ENCODE data around the gene CENPI. TPM values are rescaled to one million over a fixed set of nuclear protein-coding genes. Genes with fewer than 3 reads are reported as not detected.

Gene CENPI
- total RNA-seq, 1 experiment from 2014 or later = 34.7 TPM

DNA sequence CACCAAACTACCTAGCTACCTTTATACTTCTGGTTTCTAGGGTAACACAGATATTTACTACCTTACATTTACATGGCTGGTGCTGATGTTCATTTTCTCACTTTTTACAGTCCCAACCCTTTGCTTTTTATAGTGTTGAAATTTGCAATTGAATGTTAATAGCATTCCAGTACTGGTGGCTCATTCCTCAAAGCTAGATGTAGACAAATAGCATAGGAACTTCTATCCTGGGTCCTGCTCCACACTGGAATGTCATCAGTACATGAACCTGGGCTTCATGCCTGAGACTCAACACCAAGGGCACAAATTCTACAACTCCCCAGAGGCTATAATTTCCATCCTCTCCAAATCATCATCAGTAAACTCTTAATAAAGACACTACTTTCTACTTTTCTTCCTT, 35.8 kb upstream of the CENPI start:
- ATAC-seq (peak; percentile 22; the same call in 1 of the 2 replicates), DNase-seq (no peak)
- Histone ChIP-seq H3K79me2 (ENCODE audit: low read length) (no peaks in the 10 kb centered on the region), H4K20me1 (ENCODE audit: low read length) (no peaks in the 10 kb centered on the region), H3K27me3 (ENCODE audit: low read length) (no peaks in the 10 kb centered on the region), H3K9me2 (replicated peaks; ENCODE audit: low read length) (no peaks in the 10 kb centered on the region), H3K27ac (ENCODE audit: low read length) (no peak overlapping the region), H3F3A (ENCODE audit: low read length, unreplicated experiment) (no peaks in the 10 kb centered on the region), H3K4me1 (ENCODE audit: insufficient read depth, low read length) (0 out of 2 replicates have a peak, but pooled peaks cover 3% of the 10 kb centered on the region), H3K36me3 (ENCODE audit: low read depth, low read length) (no peaks in the 10 kb centered on the region), H3K9me3 (ENCODE audit: low read length) (no peaks in the 10 kb centered on the region), H3K4me2 (ENCODE audit: low read length) (no peak overlapping the region), H3K9ac (ENCODE audit: low read length) (no peak overlapping the region), H3K4me3 (ENCODE audit: low read length) (no peak overlapping the region), H2AFZ (ENCODE audit: low read length) (no peak overlapping the region)
- BruUV-seq (replicated peaks) = no TSS peak
- ChIA-PET POLR2A (ENCODE audit: unreplicated experiment) (no interaction called here), CTCF (no interaction called here)
- TF ChIP-seq, protein P1, sequence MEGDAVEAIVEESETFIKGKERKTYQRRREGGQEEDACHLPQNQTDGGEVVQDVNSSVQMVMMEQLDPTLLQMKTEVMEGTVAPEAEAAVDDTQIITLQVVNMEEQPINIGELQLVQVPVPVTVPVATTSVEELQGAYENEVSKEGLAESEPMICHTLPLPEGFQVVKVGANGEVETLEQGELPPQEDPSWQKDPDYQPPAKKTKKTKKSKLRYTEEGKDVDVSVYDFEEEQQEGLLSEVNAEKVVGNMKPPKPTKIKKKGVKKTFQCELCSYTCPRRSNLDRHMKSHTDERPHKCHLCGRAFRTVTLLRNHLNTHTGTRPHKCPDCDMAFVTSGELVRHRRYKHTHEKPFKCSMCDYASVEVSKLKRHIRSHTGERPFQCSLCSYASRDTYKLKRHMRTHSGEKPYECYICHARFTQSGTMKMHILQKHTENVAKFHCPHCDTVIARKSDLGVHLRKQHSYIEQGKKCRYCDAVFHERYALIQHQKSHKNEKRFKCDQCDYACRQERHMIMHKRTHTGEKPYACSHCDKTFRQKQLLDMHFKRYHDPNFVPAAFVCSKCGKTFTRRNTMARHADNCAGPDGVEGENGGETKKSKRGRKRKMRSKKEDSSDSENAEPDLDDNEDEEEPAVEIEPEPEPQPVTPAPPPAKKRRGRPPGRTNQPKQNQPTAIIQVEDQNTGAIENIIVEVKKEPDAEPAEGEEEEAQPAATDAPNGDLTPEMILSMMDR (conservative IDR thresholded peaks at IDR 0.05; ENCODE audit: low read depth, low read length) = no peak
- no peak for TF ChIP-seq EZH2phosphoT487 (IDR thresholded peaks at IDR 0.05; ENCODE audit: borderline replicate concordance, low read length)
- TF ChIP-seq EZH2 (IDR thresholded peaks at IDR 0.05; ENCODE audit: low read length, unreplicated experiment) = no peak
- intact Hi-C loops (cut with micrococcal nuclease) = no loop called here

DNA sequence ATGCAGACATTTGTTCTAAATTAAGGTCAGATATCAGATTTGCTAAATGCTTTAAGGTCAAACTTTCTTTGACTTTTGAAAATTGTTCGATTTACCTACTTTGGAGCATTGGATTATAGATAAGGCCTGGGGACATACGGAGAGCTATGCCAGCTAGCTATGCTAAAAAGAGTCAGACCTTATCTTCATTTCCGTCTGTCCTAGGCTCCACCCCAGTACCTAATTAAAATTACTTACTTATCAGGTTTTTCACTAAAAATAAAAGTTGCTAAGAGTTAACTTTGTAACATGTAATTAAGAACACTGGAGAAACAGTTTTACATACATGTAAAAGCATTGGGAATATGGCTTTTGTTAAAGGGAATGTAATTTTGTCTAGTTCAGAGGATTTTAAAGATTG, 26.4 kb upstream of the CENPI start:
- ATAC-seq = no peak
- no peak for DNase-seq
- ChIA-PET CTCF (no interaction called here), POLR2A (ENCODE audit: unreplicated experiment) (no interaction called here)
- Histone ChIP-seq H3K4me2 (ENCODE audit: low read length) (no peak overlapping the region), H3K9me2 (replicated peaks; ENCODE audit: low read length) (no peaks in the 10 kb centered on the region), H3K9me3 (ENCODE audit: low read length) (no peaks in the 10 kb centered on the region), H3K27ac (ENCODE audit: low read length) (no peak overlapping the region), H3K79me2 (ENCODE audit: low read length) (no peaks in the 10 kb centered on the region), H3K36me3 (ENCODE audit: low read depth, low read length) (no peaks in the 10 kb centered on the region), H3F3A (ENCODE audit: low read length, unreplicated experiment) (no peaks in the 10 kb centered on the region), H4K20me1 (ENCODE audit: low read length) (no peaks in the 10 kb centered on the region), H2AFZ (ENCODE audit: low read length) (no peak overlapping the region), H3K9ac (ENCODE audit: low read length) (no peak overlapping the region), H3K4me1 (ENCODE audit: insufficient read depth, low read length) (no peaks in the 10 kb centered on the region), H3K27me3 (ENCODE audit: low read length) (no peaks in the 10 kb centered on the region), H3K4me3 (ENCODE audit: low read length) (no peak overlapping the region)
- TF ChIP-seq, protein P1 (conservative IDR thresholded peaks at IDR 0.05; ENCODE audit: low read depth, low read length) = no peak
- TF ChIP-seq EZH2phosphoT487 (IDR thresholded peaks at IDR 0.05; ENCODE audit: borderline replicate concordance, low read length) = no peak
- no peak for TF ChIP-seq EZH2 (IDR thresholded peaks at IDR 0.05; ENCODE audit: low read length, unreplicated experiment)
- BruUV-seq (replicated peaks) = no TSS peak
- intact Hi-C loops (cut with micrococcal nuclease) = no loop called here

DNA sequence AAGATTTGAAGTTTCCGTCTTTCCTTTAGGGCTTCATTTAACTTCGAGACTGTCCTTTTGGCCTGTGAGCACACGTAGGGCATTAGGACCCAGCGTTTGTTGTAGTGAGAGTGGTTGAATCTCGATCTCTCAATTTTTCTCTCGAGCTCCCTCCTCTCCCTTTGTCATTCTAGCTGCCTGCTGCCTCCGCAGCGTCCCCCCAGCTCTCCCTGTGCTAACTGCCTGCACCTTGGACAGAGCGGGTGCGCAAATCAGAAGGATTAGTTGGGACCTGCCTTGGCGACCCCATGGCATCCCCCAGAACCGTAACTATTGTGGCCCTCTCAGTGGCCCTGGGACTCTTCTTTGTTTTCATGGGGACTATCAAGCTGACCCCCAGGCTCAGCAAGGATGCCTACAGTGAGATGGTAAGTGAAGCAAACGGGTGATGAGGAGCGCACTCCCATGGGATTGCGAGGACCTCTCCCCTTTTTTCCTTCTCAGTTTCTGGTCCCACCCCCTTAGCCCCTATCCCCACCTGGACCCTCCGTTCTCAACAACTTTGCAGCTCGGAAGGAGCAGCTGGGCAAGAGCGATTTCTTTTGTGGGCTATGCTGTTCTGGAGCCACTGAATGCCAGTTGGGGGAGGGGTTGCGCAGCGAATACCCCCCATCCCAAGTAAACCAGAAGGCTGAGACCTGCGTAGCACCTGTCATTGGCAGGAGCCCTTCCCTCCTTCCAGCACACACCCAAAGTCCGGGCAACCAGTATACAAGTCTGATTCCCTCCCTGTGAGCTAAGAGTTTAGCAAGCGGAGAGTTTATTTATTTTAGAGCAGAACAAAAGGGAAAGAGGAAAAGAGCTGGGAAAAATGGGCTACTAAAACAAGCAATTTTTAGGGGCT, 19.0 kb upstream of the CENPI start, which contains the start of gene TMEM35A:
TSS of gene TMEM35A (plus strand) at position 164 of the 883 bp plus-strand sequence. CDS start at position 288, 124 bp downstream.
- Histone ChIP-seq H3K4me1 (ENCODE audit: insufficient read depth, low read length) (no peaks in the 10 kb centered on the region), H3K9me2 (replicated peaks; ENCODE audit: low read length) (no peaks in the 10 kb centered on the region), H3K36me3 (ENCODE audit: low read depth, low read length) (no peaks in the 10 kb centered on the region), H3K9me3 (ENCODE audit: low read length) (no peaks in the 10 kb centered on the region), H3F3A (ENCODE audit: low read length, unreplicated experiment) (no peaks in the 10 kb centered on the region), H3K27me3 (ENCODE audit: low read length) (no peaks in the 10 kb centered on the region), H3K27ac (ENCODE audit: low read length) (no peak within 1 kb of the TSS), H3K4me2 (ENCODE audit: low read length) (no peak within 1 kb of the TSS), H2AFZ (ENCODE audit: low read length) (no peak within 1 kb of the TSS), H3K4me3 (ENCODE audit: low read length) (no peak within 1 kb of the TSS), H3K79me2 (ENCODE audit: low read length) (no peaks in the 10 kb centered on the region), H3K9ac (ENCODE audit: low read length) (no peak within 1 kb of the TSS), H4K20me1 (ENCODE audit: low read length) (no peaks in the 10 kb centered on the region)
- ChIA-PET POLR2A (ENCODE audit: unreplicated experiment) (no interaction called here), CTCF (no interaction called here)
- intact Hi-C loops (cut with micrococcal nuclease) = no loop called here
- no peak for TF ChIP-seq EZH2 (IDR thresholded peaks at IDR 0.05; ENCODE audit: low read length, unreplicated experiment)
- no peak for TF ChIP-seq EZH2phosphoT487 (IDR thresholded peaks at IDR 0.05; ENCODE audit: borderline replicate concordance, low read length)
- TF ChIP-seq, protein P1 (conservative IDR thresholded peaks at IDR 0.05; ENCODE audit: low read depth, low read length) = no peak
- ATAC-seq = no peak
- DNase-seq = no peak
- no TSS peak for BruUV-seq (replicated peaks)

Measured in PC-3 (cell line).